Right lobe of liver (tissue), 4 donors: Measurements from ENCODE around the gene SKA1.

Experiments used
- POLR2A ChIP-seq: fragments of 450-650 bp; IDR thresholded peaks from one replicate; pipeline ENCODE4 v1.6.1; 2017; ENCODE audit warnings: antibody characterized with exemption, mild to moderate bottlenecking
- TF ChIP-seq, protein P1 (sequence below), 4 donors: fragments of 200-600 bp in 3 of 4; fragments of 450-650 bp in 1 of 4; IDR thresholded peaks; one replicate each; pipeline versions ENCODE4 v1.5.1 to v1.8.0; 2016 to 2022; ENCODE audit warnings: antibody characterized with exemption in 4 of 4, mild to moderate bottlenecking in 2 of 4
- donor health status: DM: no; HTN: no; CAD: no.
- donor health status: DM: no; HTN: no; CAD: no.
- donor health status: DM: no; HTN: yes; CAD: no.

DNA sequence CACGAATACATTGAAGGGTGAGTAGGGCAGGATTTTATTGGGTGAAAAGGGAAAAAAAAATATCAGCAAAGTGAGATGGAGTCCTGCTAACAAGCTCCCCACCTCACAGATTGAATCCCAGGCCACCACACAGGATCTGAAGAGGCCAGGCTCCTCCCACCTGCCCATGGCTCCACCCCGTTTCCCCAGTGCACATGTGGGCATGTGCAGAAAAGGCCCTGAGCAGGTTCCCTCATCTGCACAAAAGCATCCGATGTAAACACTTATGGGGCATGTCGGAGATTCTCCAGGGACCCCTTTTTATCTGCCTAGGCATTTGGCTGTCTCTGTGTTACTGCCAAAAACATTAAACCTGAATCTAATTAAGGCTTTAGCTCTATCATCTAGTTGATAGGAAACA is 35.2 kb downstream of the SKA1 start:
- TF ChIP-seq, protein P1, sequence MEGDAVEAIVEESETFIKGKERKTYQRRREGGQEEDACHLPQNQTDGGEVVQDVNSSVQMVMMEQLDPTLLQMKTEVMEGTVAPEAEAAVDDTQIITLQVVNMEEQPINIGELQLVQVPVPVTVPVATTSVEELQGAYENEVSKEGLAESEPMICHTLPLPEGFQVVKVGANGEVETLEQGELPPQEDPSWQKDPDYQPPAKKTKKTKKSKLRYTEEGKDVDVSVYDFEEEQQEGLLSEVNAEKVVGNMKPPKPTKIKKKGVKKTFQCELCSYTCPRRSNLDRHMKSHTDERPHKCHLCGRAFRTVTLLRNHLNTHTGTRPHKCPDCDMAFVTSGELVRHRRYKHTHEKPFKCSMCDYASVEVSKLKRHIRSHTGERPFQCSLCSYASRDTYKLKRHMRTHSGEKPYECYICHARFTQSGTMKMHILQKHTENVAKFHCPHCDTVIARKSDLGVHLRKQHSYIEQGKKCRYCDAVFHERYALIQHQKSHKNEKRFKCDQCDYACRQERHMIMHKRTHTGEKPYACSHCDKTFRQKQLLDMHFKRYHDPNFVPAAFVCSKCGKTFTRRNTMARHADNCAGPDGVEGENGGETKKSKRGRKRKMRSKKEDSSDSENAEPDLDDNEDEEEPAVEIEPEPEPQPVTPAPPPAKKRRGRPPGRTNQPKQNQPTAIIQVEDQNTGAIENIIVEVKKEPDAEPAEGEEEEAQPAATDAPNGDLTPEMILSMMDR (IDR thresholded peaks at IDR 0.05): no peak
- TF ChIP-seq POLR2A: no peak
